IMR-90 (cell line): Measurements from ENCODE around the gene QSER1. TPM values are rescaled to one million over a fixed set of nuclear protein-coding genes. Genes with fewer than 3 reads are reported as not detected.

Experiments used
- ATAC-seq: fragments of 200-7000 bp; cut with Tn5 transposase; 2 replicates; pipeline ENCODE4 v1.9.1; 2020; ENCODE audit warnings: low read depth, mild to moderate bottlenecking, moderate library complexity
- BruUV-seq: library from RNA; stranded (reverse); fragments of 400-500 nt; replicated peaks from 2 replicates; lab custom pipeline; 2021; lab: Mats Ljungman, UMichigan
- CTCF ChIA-PET: fragments of 300-600 bp; formaldehyde crosslinking; extraction: SDS; loops from one replicate; lab custom pipeline; 2021; ENCODE audit warnings: antibody characterized with exemption; lab: Yijun Ruan, JAX
- POLR2A ChIA-PET: fragments of 300-600 bp; sonication (Branson Sonifier 250); formaldehyde crosslinking; loops from one replicate; lab custom pipeline; 2022; ENCODE audit warnings: antibody characterized with exemption; ENCODE audit not compliant: unreplicated experiment; lab: Charles Lee
- DNase-seq: peaks from one replicate; pipeline ENCODE4 v3.0.0; 2013
- H2AFZ ChIP-seq: replicated peaks from 2 replicates; pipeline ENCODE3; 2013; ENCODE audit warnings: low read length, mild to moderate bottlenecking; ENCODE audit not compliant: poor library complexity
- H2AK5ac ChIP-seq: 2 replicates; pipeline ENCODE4 v1.6.1; 2013; ENCODE audit warnings: low read depth, low read length, inconsistent platforms
- H2AK9ac ChIP-seq: replicated peaks from 2 replicates; pipeline ENCODE3; 2013; ENCODE audit warnings: mild to moderate bottlenecking, low read depth, low read length, moderate library complexity; ENCODE audit not compliant: poor library complexity
- H2BK120ac ChIP-seq: 2 replicates; pipeline ENCODE4 v1.6.1; 2013; ENCODE audit warnings: low read depth, low read length, inconsistent platforms
- H2BK15ac ChIP-seq: 3 replicates; pipeline ENCODE4 v1.6.1; 2013; ENCODE audit warnings: low read depth, low read length, inconsistent platforms
- H2BK20ac ChIP-seq: 2 replicates; pipeline ENCODE4 v1.6.1; 2013; ENCODE audit warnings: low read depth, mild to moderate bottlenecking, inconsistent platforms, low read length, moderate library complexity
- H2BK5ac ChIP-seq: 2 replicates; pipeline ENCODE4 v1.6.1; 2013; ENCODE audit warnings: mild to moderate bottlenecking, low read depth, low read length, inconsistent platforms; ENCODE audit not compliant: poor library complexity, severe bottlenecking
- H3K14ac ChIP-seq: replicated peaks from 2 replicates; pipeline ENCODE4 v1.6.1; 2013; ENCODE audit warnings: low read depth, low read length, inconsistent platforms
- H3K18ac ChIP-seq: 2 replicates; pipeline ENCODE4 v1.6.1; 2013; ENCODE audit warnings: low read depth, low read length, control low read depth
- H3K23ac ChIP-seq: 2 replicates; pipeline ENCODE4 v1.6.1; 2013; ENCODE audit warnings: low read depth, low read length, inconsistent platforms
- H3K27ac ChIP-seq: 2 replicates; pipeline ENCODE4 v1.5.1; 2013; ENCODE audit warnings: mild to moderate bottlenecking, control low read depth, low read length; ENCODE audit not compliant: insufficient read depth
- H3K27me3 ChIP-seq: 2 replicates; pipeline ENCODE4 v1.6.1; 2013; ENCODE audit warnings: low read length; ENCODE audit not compliant: control insufficient read depth, insufficient read depth
- H3K36me3 ChIP-seq: 2 replicates; pipeline ENCODE4 v1.6.1; 2013; ENCODE audit warnings: low read length, mixed read lengths; ENCODE audit not compliant: control insufficient read depth, insufficient read depth
- H3K4ac ChIP-seq: 2 replicates; pipeline ENCODE4 v1.6.1; 2013; ENCODE audit warnings: low read depth, low read length, inconsistent platforms
- H3K4me1 ChIP-seq: 2 replicates; pipeline ENCODE4 v1.6.1; 2013; ENCODE audit warnings: low read length, mixed read lengths; ENCODE audit not compliant: control insufficient read depth, insufficient read depth
- H3K4me2 ChIP-seq: 2 replicates; pipeline ENCODE4 v1.6.1; 2013; ENCODE audit warnings: low read depth, mild to moderate bottlenecking, control low read depth, low read length, moderate library complexity
- H3K4me3 ChIP-seq: 2 replicates; pipeline ENCODE4 v1.5.1; 2013; ENCODE audit warnings: low read depth, mild to moderate bottlenecking, control low read depth, low read length, moderate library complexity; ENCODE audit not compliant: insufficient read depth
- H3K56ac ChIP-seq: 2 replicates; pipeline ENCODE4 v1.6.1; 2013; ENCODE audit warnings: low read length, inconsistent platforms; ENCODE audit not compliant: insufficient read depth; ENCODE audit errors: extremely low read depth
- H3K79me1 ChIP-seq, 2 experiments: 2 replicates each; pipeline ENCODE4 v1.6.1; 2013; ENCODE audit warnings: low read length in 2 of 2, inconsistent platforms in 1 of 2, low read depth in 1 of 2
- H3K9ac ChIP-seq: 2 replicates; pipeline ENCODE4 v1.6.1; 2013; ENCODE audit warnings: low read depth, low read length, control low read depth
- H3K9me1 ChIP-seq: 2 replicates; pipeline ENCODE4 v1.6.1; 2013; ENCODE audit warnings: low read length, inconsistent platforms; ENCODE audit not compliant: insufficient read depth
- H3K9me3 ChIP-seq: 2 replicates; pipeline ENCODE4 v1.6.1; 2013; ENCODE audit warnings: low read length; ENCODE audit not compliant: control insufficient read depth, insufficient read depth
- H4K20me1 ChIP-seq: 2 replicates; pipeline ENCODE4 v1.6.1; 2013; ENCODE audit warnings: low read length, inconsistent platforms; ENCODE audit not compliant: insufficient read depth
- H4K5ac ChIP-seq: 2 replicates; pipeline ENCODE4 v1.6.1; 2013; ENCODE audit warnings: mild to moderate bottlenecking, low read depth, low read length, control low read depth
- H4K8ac ChIP-seq, 2 experiments: 2 replicates each; pipeline ENCODE4 v1.6.1; 2013; ENCODE audit warnings: low read depth in 2 of 2, low read length in 2 of 2, control low read depth in 1 of 2, inconsistent platforms in 1 of 2
- H4K91ac ChIP-seq: 2 replicates; pipeline ENCODE4 v1.6.1; 2013; ENCODE audit warnings: low read depth, low read length, inconsistent platforms; ENCODE audit not compliant: insufficient read depth
- CHD1 ChIP-seq: IDR thresholded peaks from 2 replicates; pipeline ENCODE4 v1.6.1; 2012; ENCODE audit warnings: low read depth, low read length, improper control_type of control experiment
- FOS ChIP-seq: fragments of 150-350 bp; IDR thresholded peaks from 2 replicates; pipeline ENCODE4 v1.6.1; 2016; ENCODE audit warnings: low read depth, low read length
- RAD21 ChIP-seq: IDR thresholded peaks from 2 replicates; pipeline ENCODE4 v1.6.1; 2012; ENCODE audit warnings: low read length, improper control_type of control experiment
- SMC3 ChIP-seq: fragments of 150-350 bp; IDR thresholded peaks from 2 replicates; pipeline ENCODE4 v1.6.1; 2016; ENCODE audit warnings: low read depth, mild to moderate bottlenecking, antibody characterized with exemption, low read length, moderate library complexity
- WGBS, 2 experiments: methylation state at CpG; one replicate each; pipeline versions ENCODE4 v1.1.5 to v1.1.7; 2013; ENCODE audit warnings: missing lambda C conversion rate in 2 of 2; ENCODE audit not compliant: insufficient read length in 1 of 2; ENCODE audit errors: extremely low coverage in 2 of 2; 5-methylcytosine and 5-hydroxymethylcytosine counted together
- dilution Hi-C: fragments of 300-500 bp; cut with HindIII; formaldehyde crosslinking; loops from one replicate; pipeline ENCODE4 v1.14.3; 2018; ENCODE audit warnings: low sequenced_read_pairs; ENCODE audit not compliant: unreplicated experiment
- in situ Hi-C: fragments of 300-500 bp; cut with MboI; formaldehyde crosslinking; loops from 3 replicates; pipeline ENCODE4 v1.14.3; 2019; ENCODE audit warnings: low sequenced_read_pairs, inconsistent platforms, mixed read lengths
- intact Hi-C: fragments of 100-400 bp; cut with micrococcal nuclease; formaldehyde crosslinking; loops from 2 replicates; pipeline ENCODE4 v1.10.0; 2022
- polyA plus RNA-seq, 3 experiments: library from polyadenylated mRNA; depleted of rRNA; stranded (reverse); fragments of >200 nt; gene quantifications; 2 replicates each; pipeline ENCODE4 v1.2.3, GENCODE V29; 2012; ENCODE audit warnings: low replicate concordance in 1 of 3
- total RNA-seq: library from RNA; depleted of rRNA; stranded (reverse); fragments of >200 nt; gene quantifications from 2 replicates; pipeline ENCODE4 v1.2.3, GENCODE V29; 2012
- TF ChIP-seq, protein P1 (sequence below): conservative IDR thresholded peaks from 2 replicates; pipeline ENCODE4 v1.5.1; 2012; ENCODE audit warnings: mild to moderate bottlenecking, low read depth, low read length, improper control_type of control experiment

The QSER1 gene
- total and polyA plus RNA-seq, 2 of the 4 experiments (the other 2 are of a cell fraction): 5.9 to 15.6 TPM

DNA sequence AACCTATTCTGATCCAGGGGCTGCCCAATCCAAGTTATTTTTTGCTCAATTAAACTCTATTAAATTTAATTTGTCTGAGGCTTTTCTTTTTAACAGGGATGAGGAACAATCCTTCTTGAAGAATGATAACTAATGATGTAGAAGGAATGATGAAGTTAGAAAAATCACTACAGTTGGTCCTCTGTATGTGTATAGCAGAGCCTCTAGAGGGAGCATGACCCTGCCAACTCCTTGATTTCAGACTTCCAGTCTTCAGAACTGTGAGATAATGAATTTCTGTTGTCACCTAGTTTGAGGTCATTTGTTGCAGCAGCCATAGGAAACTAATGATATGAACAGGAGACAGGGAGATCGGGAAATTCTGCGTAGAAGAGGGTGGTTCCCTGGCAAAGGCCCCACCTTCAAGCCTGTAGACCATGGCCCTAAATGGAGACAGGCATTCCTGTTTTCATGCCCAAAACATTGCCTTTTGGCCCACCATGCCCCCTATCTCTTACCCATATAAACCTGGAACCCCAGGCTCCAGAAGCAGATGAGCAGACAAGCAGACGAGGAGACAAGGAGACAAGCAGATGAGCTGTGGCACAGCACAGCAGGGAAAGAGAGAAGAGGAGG lies 7.7 kb upstream of the QSER1 start:
- Histone ChIP-seq H4K8ac (no peak overlapping the region), H2BK20ac (no peak overlapping the region), H3K14ac (no peak overlapping the region), H3K9ac (no peak overlapping the region), H3K27me3 (peaks cover 1% of the 10 kb centered on the region; the same call in 1 of the 2 replicates), H4K20me1 (no peaks in the 10 kb centered on the region), H3K27ac (no peak overlapping the region), H3K18ac (no peak overlapping the region), H3K4me2 (no peak overlapping the region), H3K9me3 (no peaks in the 10 kb centered on the region), H3K56ac (no peak overlapping the region), H2AFZ (no peak overlapping the region), H2AK9ac (no peak overlapping the region), H3K4me3 (no peak overlapping the region), H3K4ac (no peak overlapping the region), H3K23ac (no peak overlapping the region), H2BK120ac (no peak overlapping the region), H4K91ac (no peak overlapping the region), H2BK15ac (no peak overlapping the region), H3K79me1 (no peaks in the 10 kb centered on the region), H3K36me3 (no peaks in the 10 kb centered on the region), H3K4me1 (peaks cover 2% of the 10 kb centered on the region; the same call in 1 of the 2 replicates), H2AK5ac (no peak overlapping the region), H3K9me1 (no peaks in the 10 kb centered on the region), H4K5ac (no peak overlapping the region), H2BK5ac (no peak overlapping the region)
- ATAC-seq (peak; percentile 52; the same call in 1 of the 2 replicates), DNase-seq (no peak)
- in situ Hi-C loops: no loop called here
- CTCF ChIA-PET: interaction anchor here (0.6 to 1.4 kb wide), 2 partner anchors 9 to 421 kb away, joined by 4 to 6 read pairs; no protein-coding TSS in a partner anchor
- intact Hi-C loops: no loop called here
- 0 out of 2 replicates have a peak, but pooled peaks have one; percentile 12 for TF ChIP-seq RAD21
- TF ChIP-seq, protein P1, sequence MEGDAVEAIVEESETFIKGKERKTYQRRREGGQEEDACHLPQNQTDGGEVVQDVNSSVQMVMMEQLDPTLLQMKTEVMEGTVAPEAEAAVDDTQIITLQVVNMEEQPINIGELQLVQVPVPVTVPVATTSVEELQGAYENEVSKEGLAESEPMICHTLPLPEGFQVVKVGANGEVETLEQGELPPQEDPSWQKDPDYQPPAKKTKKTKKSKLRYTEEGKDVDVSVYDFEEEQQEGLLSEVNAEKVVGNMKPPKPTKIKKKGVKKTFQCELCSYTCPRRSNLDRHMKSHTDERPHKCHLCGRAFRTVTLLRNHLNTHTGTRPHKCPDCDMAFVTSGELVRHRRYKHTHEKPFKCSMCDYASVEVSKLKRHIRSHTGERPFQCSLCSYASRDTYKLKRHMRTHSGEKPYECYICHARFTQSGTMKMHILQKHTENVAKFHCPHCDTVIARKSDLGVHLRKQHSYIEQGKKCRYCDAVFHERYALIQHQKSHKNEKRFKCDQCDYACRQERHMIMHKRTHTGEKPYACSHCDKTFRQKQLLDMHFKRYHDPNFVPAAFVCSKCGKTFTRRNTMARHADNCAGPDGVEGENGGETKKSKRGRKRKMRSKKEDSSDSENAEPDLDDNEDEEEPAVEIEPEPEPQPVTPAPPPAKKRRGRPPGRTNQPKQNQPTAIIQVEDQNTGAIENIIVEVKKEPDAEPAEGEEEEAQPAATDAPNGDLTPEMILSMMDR: peak; percentile 36
- TF ChIP-seq CHD1: no peak
- no peak for TF ChIP-seq SMC3
- TF ChIP-seq FOS: no peak
- BruUV-seq: no TSS peak
- dilution Hi-C loops: no loop called here
- no CpG with 5 or more reads among the region's 3 CpGs for WGBS, 2 experiments
- POLR2A ChIA-PET: no interaction called here
